H9 (cell line): Measurements from ENCODE around the gene CEACAM4. TPM values are rescaled to one million over a fixed set of nuclear protein-coding genes. Genes with fewer than 3 reads are reported as not detected.

Experiments used
- DNase-seq: peaks from one replicate; pipeline ENCODE4 v3.0.0-alpha.2; 2017
- H2AFZ ChIP-seq: one replicate; pipeline ENCODE4 v1.6.1; 2013; ENCODE audit warnings: mild to moderate bottlenecking, low read length, control low read depth, moderate library complexity
- H2AK5ac ChIP-seq: 2 replicates; pipeline ENCODE4 v1.6.1; 2013; ENCODE audit warnings: low read length, control low read depth, mixed read lengths; ENCODE audit not compliant: insufficient read length
- H2BK120ac ChIP-seq: one replicate; pipeline ENCODE4 v1.6.1; 2013; ENCODE audit warnings: low read depth, mild to moderate bottlenecking, low read length, control low read depth, inconsistent platforms; ENCODE audit not compliant: poor library complexity, severe bottlenecking
- H2BK12ac ChIP-seq: 2 replicates; pipeline ENCODE4 v1.6.1; 2013; ENCODE audit warnings: low read length, control low read depth, mixed read lengths, low read depth; ENCODE audit not compliant: insufficient read length
- H2BK15ac ChIP-seq: 2 replicates; pipeline ENCODE4 v1.6.1; 2013; ENCODE audit warnings: low read depth, low read length, control low read depth
- H2BK20ac ChIP-seq: one replicate; pipeline ENCODE4 v1.6.1; 2013; ENCODE audit warnings: low read depth, mild to moderate bottlenecking, low read length, control low read depth, inconsistent platforms; ENCODE audit not compliant: poor library complexity, severe bottlenecking
- H2BK5ac ChIP-seq: 2 replicates; pipeline ENCODE4 v1.6.1; 2013; ENCODE audit warnings: low read length, control low read depth, mixed read lengths; ENCODE audit not compliant: insufficient read length
- H3K14ac ChIP-seq: 2 replicates; pipeline ENCODE4 v1.6.1; 2013; ENCODE audit warnings: low read length, control low read depth; ENCODE audit not compliant: insufficient read depth
- H3K18ac ChIP-seq: 2 replicates; pipeline ENCODE4 v1.6.1; 2013; ENCODE audit warnings: low read depth, mild to moderate bottlenecking, mixed read lengths, low read length, control low read depth; ENCODE audit not compliant: insufficient read length
- H3K23ac ChIP-seq: 2 replicates; pipeline ENCODE4 v1.6.1; 2013; ENCODE audit warnings: low read length, control low read depth, mixed read lengths, low read depth; ENCODE audit not compliant: insufficient read length
- H3K23me2 ChIP-seq: 2 replicates; pipeline ENCODE4 v1.6.1; 2013; ENCODE audit warnings: low read depth, mild to moderate bottlenecking, mixed read lengths, low read length, control low read depth; ENCODE audit not compliant: insufficient read length, poor library complexity, severe bottlenecking
- H3K27ac ChIP-seq: 2 replicates; pipeline ENCODE4 v1.5.1; 2013; ENCODE audit warnings: low read length, control low read depth, mixed read lengths, low read depth; ENCODE audit not compliant: insufficient read length
- H3K27me3 ChIP-seq: 2 replicates; pipeline ENCODE4 v1.6.1; 2013; ENCODE audit warnings: low read length, control low read depth, inconsistent platforms; ENCODE audit not compliant: insufficient read depth
- H3K4ac ChIP-seq: 2 replicates; pipeline ENCODE4 v1.6.1; 2013; ENCODE audit warnings: low read depth, mild to moderate bottlenecking, control low read depth, inconsistent platforms, low read length, moderate library complexity
- H3K4me1 ChIP-seq: 2 replicates; pipeline ENCODE4 v1.6.1; 2013; ENCODE audit warnings: low read length, control low read depth, inconsistent platforms; ENCODE audit not compliant: insufficient read depth
- H3K4me2 ChIP-seq: 2 replicates; pipeline ENCODE4 v1.6.1; 2013; ENCODE audit warnings: low read length, control low read depth, mixed read lengths; ENCODE audit not compliant: insufficient read length, insufficient read depth
- H3K56ac ChIP-seq: 2 replicates; pipeline ENCODE4 v1.6.1; 2013; ENCODE audit warnings: low read depth, mild to moderate bottlenecking, mixed read lengths, low read length, control low read depth; ENCODE audit not compliant: insufficient read length
- H3K79me1 ChIP-seq: 2 replicates; pipeline ENCODE4 v1.6.1; 2013; ENCODE audit warnings: low read depth, mild to moderate bottlenecking, moderate library complexity, low read length, control low read depth, inconsistent platforms; ENCODE audit not compliant: insufficient read depth, poor library complexity, severe bottlenecking
- H3K79me2 ChIP-seq: 2 replicates; pipeline ENCODE4 v1.6.1; 2013; ENCODE audit warnings: low read length, control low read depth, inconsistent platforms; ENCODE audit not compliant: insufficient read depth
- H3K9ac ChIP-seq: 2 replicates; pipeline ENCODE4 v1.6.1; 2013; ENCODE audit warnings: low read length, control low read depth, mixed read lengths; ENCODE audit not compliant: insufficient read length; ENCODE audit errors: extremely low read depth
- H3K9me3 ChIP-seq: one replicate; pipeline ENCODE4 v1.6.1; 2013; ENCODE audit warnings: low read depth, low read length, inconsistent platforms; ENCODE audit not compliant: control insufficient read depth
- H3T11ph ChIP-seq: one replicate; pipeline ENCODE4 v1.6.1; 2013; ENCODE audit warnings: mild to moderate bottlenecking, low read length, control low read depth, inconsistent platforms
- H4K20me1 ChIP-seq: one replicate; pipeline ENCODE4 v1.6.1; 2013; ENCODE audit not compliant: control insufficient read depth, insufficient read length, insufficient read depth
- H4K5ac ChIP-seq: 2 replicates; pipeline ENCODE4 v1.6.1; 2013; ENCODE audit warnings: low read depth, mild to moderate bottlenecking, mixed read lengths, low read length, control low read depth; ENCODE audit not compliant: insufficient read length
- H4K8ac ChIP-seq: replicated peaks from 2 replicates; pipeline ENCODE4 v1.6.1; 2013; ENCODE audit warnings: low read length, control low read depth, mixed read lengths, low read depth; ENCODE audit not compliant: insufficient read length
- H4K91ac ChIP-seq: 2 replicates; pipeline ENCODE4 v1.6.1; 2013; ENCODE audit warnings: low read depth, mild to moderate bottlenecking, moderate library complexity, mixed read lengths, low read length, control low read depth; ENCODE audit not compliant: insufficient read length
- H3K27ac Mint-ChIP-seq, 3 experiments: 2 replicates in 2 of 3; 3 replicates in 1 of 3; pipeline ENCODE4 v1.8.0; 2020 to 2021; ENCODE audit warnings: mixed read lengths in 3 of 3, mild to moderate bottlenecking in 1 of 3, moderate library complexity in 1 of 3
- H3K27me3 Mint-ChIP-seq: 2 replicates; pipeline ENCODE4 v1.8.0; 2021; ENCODE audit warnings: low read depth, mild to moderate bottlenecking, moderate library complexity, mixed read lengths
- H3K36me3 Mint-ChIP-seq, 3 experiments: 2 replicates in 2 of 3; 3 replicates in 1 of 3; pipeline ENCODE4 v1.8.0; 2020 to 2021; ENCODE audit warnings: low read depth in 3 of 3, mixed read lengths in 3 of 3; ENCODE audit not compliant: insufficient read depth in 1 of 3
- H3K4me1 Mint-ChIP-seq, 2 experiments: 2 replicates each; pipeline ENCODE4 v1.8.0; 2020; ENCODE audit warnings: mixed read lengths in 2 of 2
- H3K4me3 Mint-ChIP-seq, 2 experiments: 2 replicates in 1 of 2; 3 replicates in 1 of 2; pipeline ENCODE4 v1.8.0; 2020 to 2021; ENCODE audit warnings: mild to moderate bottlenecking in 2 of 2, mixed read lengths in 2 of 2, moderate library complexity in 1 of 2
- H3K9me3 Mint-ChIP-seq, 2 experiments: 2 replicates in 1 of 2; 3 replicates in 1 of 2; pipeline ENCODE4 v1.8.0; 2020; ENCODE audit warnings: mild to moderate bottlenecking in 2 of 2, mixed read lengths in 2 of 2, moderate library complexity in 1 of 2
- WGBS: extraction: QIAGEN DNeasy Blood & Tissue Kit; methylation state at CpG from one replicate; pipeline ENCODE4 v1.1.7; 2013; ENCODE audit warnings: missing lambda C conversion rate, low lambda C conversion rate, mixed read lengths; ENCODE audit not compliant: insufficient read length; ENCODE audit errors: extremely low coverage; 5-methylcytosine and 5-hydroxymethylcytosine counted together
- total RNA-seq: library from RNA; stranded (reverse); gene quantifications from 2 replicates; pipeline ENCODE4 v1.2.1, GENCODE V29; 2021
- TF ChIP-seq, protein P1 (sequence below): fragments of 200-600 bp; sonication (generic); conservative IDR thresholded peaks from 3 replicates; pipeline ENCODE4 v1.8.0; 2021; ENCODE audit warnings: antibody characterized with exemption, mild to moderate bottlenecking

Gene CEACAM4
- total RNA-seq, 1 experiment from 2014 or later = not detected

DNA sequence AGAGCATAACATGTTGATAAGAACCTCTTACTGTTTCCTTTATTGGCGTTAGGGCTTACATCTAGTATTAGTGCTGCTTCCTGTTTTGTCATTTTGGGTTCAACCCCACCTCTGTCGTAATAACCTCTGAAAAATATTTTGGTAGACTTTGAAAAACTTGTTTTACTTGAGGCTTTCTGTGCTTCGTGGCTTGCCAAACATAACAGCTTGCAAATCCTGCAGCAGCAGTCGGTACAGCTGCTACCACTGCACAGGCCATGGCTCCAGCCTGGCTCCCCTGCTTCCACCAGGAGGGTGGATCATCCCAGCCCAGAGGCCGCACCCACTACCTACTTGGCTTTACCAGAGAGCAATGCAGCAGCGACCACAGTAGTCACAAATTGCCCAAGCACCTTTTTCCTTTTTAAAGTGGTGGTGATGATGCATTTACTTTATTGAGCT lies 11.8 kb upstream of the CEACAM4 start:
- H3K18ac ChIP-seq = no peak overlapping the region
- Mint-ChIP-seq H3K27me3 (no peaks in the 10 kb centered on the region; the same call in 1 of the 2 replicates), H3K4me3 (no peak overlapping the region), H3K9me3 (peaks cover 86 to 94% of the 10 kb centered on the region in 2 experiments), H3K27ac (no peak overlapping the region), H3K4me1 (no peaks in the 10 kb centered on the region), H3K36me3 (peaks cover 0 to 38% (median 0%) of the 10 kb centered on the region in 3 experiments; a peak in 4 of 7 replicates)
- no CpG with 5 or more reads among the region's 6 CpGs for WGBS
- no peaks in the 10 kb centered on the region for H3K79me2 ChIP-seq
- peak; percentile 24 for DNase-seq
- no peak overlapping the region for H2BK120ac ChIP-seq
- no peak overlapping the region for H3T11ph ChIP-seq
- H3K4me2 ChIP-seq = no peak overlapping the region
- no peak overlapping the region for H3K56ac ChIP-seq
- H2BK15ac ChIP-seq = no peak overlapping the region
- H3K23ac ChIP-seq = no peak overlapping the region
- no peak overlapping the region for H3K14ac ChIP-seq
- H4K8ac ChIP-seq = no peak overlapping the region
- H2BK20ac ChIP-seq = no peak overlapping the region
- no peaks in the 10 kb centered on the region for H3K23me2 ChIP-seq
- peaks cover 35% of the 10 kb centered on the region for H3K9me3 ChIP-seq
- no peak overlapping the region for H2AFZ ChIP-seq
- H4K20me1 ChIP-seq = no peaks in the 10 kb centered on the region
- no peaks in the 10 kb centered on the region for H3K27me3 ChIP-seq
- no peak overlapping the region for H4K5ac ChIP-seq
- TF ChIP-seq, protein P1, sequence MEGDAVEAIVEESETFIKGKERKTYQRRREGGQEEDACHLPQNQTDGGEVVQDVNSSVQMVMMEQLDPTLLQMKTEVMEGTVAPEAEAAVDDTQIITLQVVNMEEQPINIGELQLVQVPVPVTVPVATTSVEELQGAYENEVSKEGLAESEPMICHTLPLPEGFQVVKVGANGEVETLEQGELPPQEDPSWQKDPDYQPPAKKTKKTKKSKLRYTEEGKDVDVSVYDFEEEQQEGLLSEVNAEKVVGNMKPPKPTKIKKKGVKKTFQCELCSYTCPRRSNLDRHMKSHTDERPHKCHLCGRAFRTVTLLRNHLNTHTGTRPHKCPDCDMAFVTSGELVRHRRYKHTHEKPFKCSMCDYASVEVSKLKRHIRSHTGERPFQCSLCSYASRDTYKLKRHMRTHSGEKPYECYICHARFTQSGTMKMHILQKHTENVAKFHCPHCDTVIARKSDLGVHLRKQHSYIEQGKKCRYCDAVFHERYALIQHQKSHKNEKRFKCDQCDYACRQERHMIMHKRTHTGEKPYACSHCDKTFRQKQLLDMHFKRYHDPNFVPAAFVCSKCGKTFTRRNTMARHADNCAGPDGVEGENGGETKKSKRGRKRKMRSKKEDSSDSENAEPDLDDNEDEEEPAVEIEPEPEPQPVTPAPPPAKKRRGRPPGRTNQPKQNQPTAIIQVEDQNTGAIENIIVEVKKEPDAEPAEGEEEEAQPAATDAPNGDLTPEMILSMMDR = no peak
- no peak overlapping the region for H3K9ac ChIP-seq
- H3K79me1 ChIP-seq = no peaks in the 10 kb centered on the region
- no peak overlapping the region for H2BK5ac ChIP-seq
- H3K4ac ChIP-seq = no peak overlapping the region
- H4K91ac ChIP-seq = no peak overlapping the region
- no peaks in the 10 kb centered on the region for H3K4me1 ChIP-seq
- no peak overlapping the region for H2AK5ac ChIP-seq
- H2BK12ac ChIP-seq = no peak overlapping the region
- no peak overlapping the region for H3K27ac ChIP-seq
